ENCODE results near the gene TPT1. TPM values are rescaled to one million over a fixed set of nuclear protein-coding genes. Genes with fewer than 3 reads are reported as not detected.

TPT1 gene
- total RNA-seq, 2 donors from 2014 or later, result 2,150 to 2,159 TPM

- Histone ChIP-seq H3K27me3 (no peaks in the 10 kb centered on the region), H3K4me1 (peaks cover 0 to 96% of the 10 kb centered on the region in 2 donors), H3K9me3 (no peaks in the 10 kb centered on the region), H3K27ac (no peak overlapping the region), H3K4me3 (no peak overlapping the region), H3K36me3 (peaks cover 48% of the 10 kb centered on the region)
- DNase-seq (ENCODE audit: low spot score), result no peak
- TF ChIP-seq CTCF (IDR thresholded peaks at IDR 0.05), result no peak
Observed at GRCh38 chr13:45333977-45334922, 6.7 kb downstream of the TPT1 start.

GRCh38 chr13:45333251-45333976 is 7.6 kb downstream of the TPT1 start:
- no peak overlapping the region for H3K27ac ChIP-seq
- H3K4me1 ChIP-seq, result peaks cover 0 to 96% of the 10 kb centered on the region in 2 donors
- no peaks in the 10 kb centered on the region for H3K27me3 ChIP-seq
- DNase-seq (ENCODE audit: low spot score), result no peak
- TF ChIP-seq CTCF (IDR thresholded peaks at IDR 0.05), result no peak
- peaks cover 40% of the 10 kb centered on the region for H3K36me3 ChIP-seq
- H3K9me3 ChIP-seq, result no peaks in the 10 kb centered on the region
- no peak overlapping the region for H3K4me3 ChIP-seq

- H3K4me3 ChIP-seq, result no peak overlapping the region
- no peaks in the 10 kb centered on the region for H3K9me3 ChIP-seq
- peaks cover 34% of the 10 kb centered on the region for H3K36me3 ChIP-seq
- H3K27ac ChIP-seq, result peak overlapping the region in 1 of 2 donors; percentile 23
- H3K27me3 ChIP-seq, result no peaks in the 10 kb centered on the region
- peaks cover 0 to 95% of the 10 kb centered on the region in 2 donors for H3K4me1 ChIP-seq
- TF ChIP-seq CTCF (IDR thresholded peaks at IDR 0.05), result no peak
- DNase-seq (ENCODE audit: low spot score), result no peak
Observed at GRCh38 chr13:45332831-45333219, 8.2 kb downstream of the TPT1 start.

GRCh38 chr13:45332036-45332830 is 8.8 kb downstream of the TPT1 start:
- H3K27ac ChIP-seq, result peak overlapping the region in 1 of 2 donors; percentile 23
- H3K36me3 ChIP-seq, result peaks cover 28% of the 10 kb centered on the region
- H3K27me3 ChIP-seq, result no peaks in the 10 kb centered on the region
- no peaks in the 10 kb centered on the region for H3K9me3 ChIP-seq
- peaks cover 0 to 95% of the 10 kb centered on the region in 2 donors for H3K4me1 ChIP-seq
- TF ChIP-seq CTCF (IDR thresholded peaks at IDR 0.05), result no peak
- H3K4me3 ChIP-seq, result no peak overlapping the region
- peak; percentile 77 for DNase-seq (ENCODE audit: low spot score)

GRCh38 chr13:45331692-45332035 is 9.3 kb downstream of the TPT1 start:
- Histone ChIP-seq H3K27me3 (no peaks in the 10 kb centered on the region), H3K4me3 (no peak overlapping the region), H3K27ac (peak overlapping the region in 1 of 2 donors; percentile 23), H3K4me1 (peaks cover 0 to 94% of the 10 kb centered on the region in 2 donors), H3K36me3 (peaks cover 22% of the 10 kb centered on the region), H3K9me3 (no peaks in the 10 kb centered on the region)
- no peak for TF ChIP-seq CTCF (IDR thresholded peaks at IDR 0.05)
- DNase-seq (ENCODE audit: low spot score), result no peak

All from right atrium auricular region (tissue), 2 donors.